ENCODE results near the gene VAT1L. TPM values are rescaled to one million over a fixed set of nuclear protein-coding genes. Genes with fewer than 3 reads are reported as not detected.

VAT1L gene
- total and polyA plus RNA-seq, 4 donors, result 0.17 to 0.98 (median 0.26) TPM

GRCh38 chr16:77871932-77872331 is 83.6 kb downstream of the VAT1L start:
- no peak overlapping the region for H3K27ac ChIP-seq (ENCODE audit: low read depth in 1 of 2, low read length in 2 of 2)
- no peaks in the 10 kb centered on the region for H3K4me1 ChIP-seq (ENCODE audit: control insufficient read depth in 4 of 4, insufficient read depth in 4 of 4, low read length in 3 of 4)
- TF ChIP-seq HNF4G (IDR thresholded peaks at IDR 0.05) (no peak), TAF1 (conservative IDR thresholded peaks at IDR 0.05) (no peak), CTCF (IDR thresholded peaks at IDR 0.05; ENCODE audit: low read depth, low read length, missing input control) (no peak), MAX (IDR thresholded peaks at IDR 0.05) (no peak), GABPA (IDR thresholded peaks at IDR 0.05 in 1 of 2, conservative IDR thresholded peaks at IDR 0.05 in 1 of 2) (no peak), ATF3 (IDR thresholded peaks at IDR 0.05) (no peak), HNF4A (conservative IDR thresholded peaks at IDR 0.05) (no peak), YY1 (IDR thresholded peaks at IDR 0.05) (no peak), NR2F2 (IDR thresholded peaks at IDR 0.05) (no peak), RXRA (IDR thresholded peaks at IDR 0.05) (no peak), FOXA1 (IDR thresholded peaks at IDR 0.05) (no peak), EGR1 (IDR thresholded peaks at IDR 0.05; ENCODE audit: low read depth in 2 of 2) (no peak), JUND (IDR thresholded peaks at IDR 0.05) (no peak), RAD21 (IDR thresholded peaks at IDR 0.05) (no peak), SP1 (IDR thresholded peaks at IDR 0.05) (no peak), FOXA2 (IDR thresholded peaks at IDR 0.05) (no peak)
- TF ChIP-seq, protein P1, sequence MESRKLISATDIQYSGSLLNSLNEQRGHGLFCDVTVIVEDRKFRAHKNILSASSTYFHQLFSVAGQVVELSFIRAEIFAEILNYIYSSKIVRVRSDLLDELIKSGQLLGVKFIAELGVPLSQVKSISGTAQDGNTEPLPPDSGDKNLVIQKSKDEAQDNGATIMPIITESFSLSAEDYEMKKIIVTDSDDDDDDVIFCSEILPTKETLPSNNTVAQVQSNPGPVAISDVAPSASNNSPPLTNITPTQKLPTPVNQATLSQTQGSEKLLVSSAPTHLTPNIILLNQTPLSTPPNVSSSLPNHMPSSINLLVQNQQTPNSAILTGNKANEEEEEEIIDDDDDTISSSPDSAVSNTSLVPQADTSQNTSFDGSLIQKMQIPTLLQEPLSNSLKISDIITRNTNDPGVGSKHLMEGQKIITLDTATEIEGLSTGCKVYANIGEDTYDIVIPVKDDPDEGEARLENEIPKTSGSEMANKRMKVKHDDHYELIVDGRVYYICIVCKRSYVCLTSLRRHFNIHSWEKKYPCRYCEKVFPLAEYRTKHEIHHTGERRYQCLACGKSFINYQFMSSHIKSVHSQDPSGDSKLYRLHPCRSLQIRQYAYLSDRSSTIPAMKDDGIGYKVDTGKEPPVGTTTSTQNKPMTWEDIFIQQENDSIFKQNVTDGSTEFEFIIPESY (IDR thresholded peaks at IDR 0.05), result no peak
- TF ChIP-seq, protein P2, sequence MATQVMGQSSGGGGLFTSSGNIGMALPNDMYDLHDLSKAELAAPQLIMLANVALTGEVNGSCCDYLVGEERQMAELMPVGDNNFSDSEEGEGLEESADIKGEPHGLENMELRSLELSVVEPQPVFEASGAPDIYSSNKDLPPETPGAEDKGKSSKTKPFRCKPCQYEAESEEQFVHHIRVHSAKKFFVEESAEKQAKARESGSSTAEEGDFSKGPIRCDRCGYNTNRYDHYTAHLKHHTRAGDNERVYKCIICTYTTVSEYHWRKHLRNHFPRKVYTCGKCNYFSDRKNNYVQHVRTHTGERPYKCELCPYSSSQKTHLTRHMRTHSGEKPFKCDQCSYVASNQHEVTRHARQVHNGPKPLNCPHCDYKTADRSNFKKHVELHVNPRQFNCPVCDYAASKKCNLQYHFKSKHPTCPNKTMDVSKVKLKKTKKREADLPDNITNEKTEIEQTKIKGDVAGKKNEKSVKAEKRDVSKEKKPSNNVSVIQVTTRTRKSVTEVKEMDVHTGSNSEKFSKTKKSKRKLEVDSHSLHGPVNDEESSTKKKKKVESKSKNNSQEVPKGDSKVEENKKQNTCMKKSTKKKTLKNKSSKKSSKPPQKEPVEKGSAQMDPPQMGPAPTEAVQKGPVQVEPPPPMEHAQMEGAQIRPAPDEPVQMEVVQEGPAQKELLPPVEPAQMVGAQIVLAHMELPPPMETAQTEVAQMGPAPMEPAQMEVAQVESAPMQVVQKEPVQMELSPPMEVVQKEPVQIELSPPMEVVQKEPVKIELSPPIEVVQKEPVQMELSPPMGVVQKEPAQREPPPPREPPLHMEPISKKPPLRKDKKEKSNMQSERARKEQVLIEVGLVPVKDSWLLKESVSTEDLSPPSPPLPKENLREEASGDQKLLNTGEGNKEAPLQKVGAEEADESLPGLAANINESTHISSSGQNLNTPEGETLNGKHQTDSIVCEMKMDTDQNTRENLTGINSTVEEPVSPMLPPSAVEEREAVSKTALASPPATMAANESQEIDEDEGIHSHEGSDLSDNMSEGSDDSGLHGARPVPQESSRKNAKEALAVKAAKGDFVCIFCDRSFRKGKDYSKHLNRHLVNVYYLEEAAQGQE (IDR thresholded peaks at IDR 0.05), result no peak
- H3K4me3 ChIP-seq (ENCODE audit: low read depth in 1 of 3, low read length in 3 of 3), result no peak overlapping the region
- H3K27me3 ChIP-seq (ENCODE audit: control insufficient read depth in 4 of 4, insufficient read depth in 4 of 4, low read length in 3 of 4), result peaks cover 0 to 2% (median 0%) of the 10 kb centered on the region in 4 donors
- WGBS, result 96% methylated on average over 1 of the region's 1 CpG
- no peak for DNase-seq (ENCODE audit: low spot score)
- no peaks in the 10 kb centered on the region for H3K36me3 ChIP-seq (ENCODE audit: control insufficient read depth in 4 of 4, insufficient read depth in 3 of 4, low read depth in 1 of 4, low read length in 3 of 4)
- peaks cover 0 to 2% (median 0%) of the 10 kb centered on the region in 4 donors for H3K9me3 ChIP-seq (ENCODE audit: control insufficient read depth in 4 of 4, low read length in 3 of 4)
- no peak overlapping the region for H3K9ac ChIP-seq (ENCODE audit: low read depth in 1 of 2, low read length in 2 of 2)
